ENCODE results near the gene PDXK.

Gene PDXK

DNA sequence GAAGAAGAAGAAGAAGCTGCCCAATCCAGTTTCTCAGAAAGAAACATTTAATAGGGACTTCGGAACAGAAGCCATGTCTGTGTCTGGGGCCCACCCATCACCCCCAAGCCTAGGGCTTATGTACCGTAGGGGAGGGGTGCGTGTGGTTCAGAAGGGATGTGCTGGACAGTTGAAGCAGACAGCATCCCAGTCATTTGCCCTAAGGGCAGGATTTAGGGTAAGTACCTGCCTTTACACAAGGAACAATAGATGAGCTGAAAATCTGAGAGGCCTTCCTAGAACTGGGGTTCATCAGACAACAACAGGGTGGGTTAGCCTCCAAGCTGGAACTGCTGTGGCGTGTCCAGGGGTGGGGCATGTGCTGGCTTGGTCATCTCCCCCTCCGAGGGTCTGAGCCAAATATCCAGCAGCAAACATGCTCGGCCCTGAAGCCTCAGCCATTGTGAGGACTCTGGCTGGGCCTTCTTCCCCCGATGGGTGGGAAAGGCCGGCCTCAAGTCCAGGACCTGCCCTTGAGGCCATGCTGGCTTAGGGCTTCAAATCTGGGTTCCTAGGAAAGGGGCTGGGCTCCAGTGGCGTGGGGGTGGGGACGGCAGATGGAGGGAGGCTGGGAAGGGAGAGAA lies 45.1 kb downstream of the PDXK start:
- no peak for DNase-seq (ENCODE audit: low spot score)

DNA sequence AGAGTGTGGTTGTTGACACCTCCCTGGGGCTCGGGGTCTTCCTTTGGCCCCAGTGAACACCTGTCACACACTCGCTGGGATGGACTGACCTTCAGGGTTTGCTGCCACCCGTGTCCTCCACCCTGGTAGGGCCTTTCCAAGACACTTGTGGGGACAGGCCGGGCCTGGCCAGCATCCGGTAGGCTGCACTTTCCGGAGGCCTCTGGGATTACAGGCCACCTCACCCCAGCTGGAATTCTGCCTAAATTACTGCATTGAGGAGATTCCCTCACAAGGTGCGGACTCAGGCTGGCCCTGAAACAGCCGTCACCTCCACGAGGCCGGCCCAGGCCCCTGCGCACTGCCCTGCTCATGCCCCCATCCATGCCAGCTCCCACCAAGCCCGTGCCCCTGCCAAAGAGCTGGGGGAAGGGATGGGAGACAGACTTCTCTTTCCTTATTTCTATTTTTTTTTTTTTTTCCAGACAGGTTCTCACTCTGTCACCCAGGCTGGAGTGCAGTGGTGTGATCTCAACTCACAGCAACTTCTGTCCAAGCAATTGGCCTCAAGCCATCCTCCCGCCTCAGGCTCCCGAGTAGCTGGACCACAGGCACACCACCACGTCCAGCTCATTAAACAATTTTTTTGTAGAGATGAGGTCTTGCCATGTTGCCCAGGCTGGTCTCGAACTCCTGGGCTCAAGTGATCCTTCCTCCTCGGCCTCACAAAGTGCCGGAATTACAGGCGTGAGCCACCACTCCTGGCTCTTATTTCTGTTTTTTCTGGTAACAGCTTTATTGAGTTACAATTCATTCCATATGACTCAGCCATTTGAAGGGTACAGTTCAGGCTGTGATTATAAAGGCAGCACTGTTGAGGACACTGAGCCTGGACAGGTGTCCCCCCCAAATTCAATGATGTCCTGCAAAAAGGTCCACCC lies 45.9 kb downstream of the PDXK start:
- DNase-seq (ENCODE audit: low spot score): no peak

DNA sequence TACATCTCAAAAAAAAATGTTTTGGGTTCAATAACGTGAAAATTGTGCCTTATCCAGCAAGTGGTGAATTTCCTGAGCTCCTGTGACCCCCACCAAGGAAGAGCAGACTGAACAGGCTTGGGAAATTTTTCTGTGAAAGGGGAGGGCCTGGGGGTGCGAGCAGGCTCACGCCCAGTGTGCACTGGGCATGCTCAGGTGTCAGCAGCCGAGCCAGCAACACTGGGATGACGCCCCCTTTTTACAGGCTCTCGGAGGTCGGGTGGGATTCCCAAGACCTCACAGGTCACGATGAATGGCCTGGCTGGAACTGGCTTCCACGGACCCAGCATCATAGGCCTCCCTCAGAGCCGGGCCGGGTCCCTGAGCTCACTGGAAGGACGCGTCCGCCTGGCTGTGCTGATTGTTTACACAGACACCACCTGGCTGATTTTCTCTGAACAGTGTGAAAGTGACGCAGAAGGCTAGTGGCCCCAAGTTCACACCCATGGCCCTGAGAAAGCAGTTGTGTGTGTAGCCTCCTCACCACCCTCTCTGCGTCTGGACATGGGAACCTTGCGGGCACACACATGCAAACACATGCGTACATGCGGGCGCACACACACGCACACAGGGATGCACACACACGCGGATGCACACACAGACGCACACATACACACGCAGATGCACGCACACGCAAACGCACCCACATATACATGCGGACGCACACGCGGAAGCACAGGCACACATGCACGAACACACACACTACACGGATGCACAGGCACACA lies 48.0 kb downstream of the PDXK start:
- DNase-seq (ENCODE audit: low spot score): no peak

DNA sequence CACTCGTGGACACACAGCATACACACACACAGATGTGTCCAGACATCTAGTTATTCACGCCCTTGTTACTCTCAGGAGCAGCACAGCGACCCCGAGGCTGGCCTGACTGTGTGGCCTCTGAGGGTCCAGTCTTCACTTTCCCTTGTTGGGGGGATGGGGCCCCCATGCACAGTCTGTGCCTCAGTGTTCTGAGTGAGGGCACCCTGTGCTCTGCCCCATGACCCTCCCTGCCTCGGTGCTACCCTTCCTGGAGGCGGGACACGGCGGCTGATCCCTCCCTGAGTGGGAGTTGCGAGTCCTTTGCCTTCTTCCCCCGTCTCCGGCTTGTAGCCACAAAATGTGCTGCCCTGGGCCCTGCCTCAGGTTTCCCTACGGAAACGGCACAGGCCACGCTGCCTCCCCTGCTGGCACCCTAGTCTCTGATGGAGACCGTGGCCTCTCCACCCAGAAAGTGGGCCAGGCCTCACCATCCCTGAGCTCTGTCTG lies 48.6 kb downstream of the PDXK start:
- no peak for DNase-seq (ENCODE audit: low spot score)

DNA sequence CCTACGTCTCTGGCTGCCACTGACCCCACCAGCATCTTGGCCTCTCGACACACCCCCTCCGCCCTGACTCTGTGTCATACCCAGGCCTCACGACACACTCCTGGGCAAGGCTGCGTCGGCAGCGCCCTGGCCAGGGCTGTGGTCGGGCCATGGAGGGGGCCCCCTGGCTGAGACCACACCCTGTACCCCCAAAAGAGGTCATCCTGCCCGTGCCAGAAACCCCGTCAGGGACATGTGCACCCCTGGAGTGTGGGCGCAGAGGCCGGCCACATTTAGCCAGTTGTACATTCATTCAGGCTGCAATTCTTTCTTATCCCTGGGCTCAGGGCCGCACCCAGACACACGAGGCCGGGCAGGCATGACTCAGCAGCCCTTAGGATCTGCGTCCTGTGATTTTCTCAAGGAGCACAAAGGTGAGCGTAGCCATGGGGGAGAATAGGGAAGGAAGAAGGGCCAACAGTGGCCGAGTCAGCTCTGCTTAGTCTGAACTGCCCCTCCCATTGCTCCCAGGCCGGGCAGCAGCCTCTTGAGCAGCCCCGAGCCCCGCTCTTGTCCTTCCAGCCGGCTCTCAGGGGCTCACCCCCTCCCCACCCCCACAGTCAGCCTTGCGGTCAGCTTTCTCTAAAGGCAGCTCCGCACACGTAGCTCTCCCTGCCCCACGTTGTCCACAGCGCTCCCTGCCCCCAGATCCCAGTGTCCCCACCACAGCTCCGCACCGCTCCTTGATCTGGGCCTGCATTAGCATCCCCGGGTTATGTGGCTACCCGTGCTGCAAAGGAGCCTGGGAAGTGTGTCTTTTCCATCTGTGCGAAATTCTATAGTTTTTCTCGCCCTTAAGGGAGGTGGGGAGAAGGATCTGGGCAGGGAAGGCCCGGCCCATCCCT lies 49.3 kb downstream of the PDXK start:
- peak; percentile 58 for DNase-seq (ENCODE audit: low spot score)

DNA sequence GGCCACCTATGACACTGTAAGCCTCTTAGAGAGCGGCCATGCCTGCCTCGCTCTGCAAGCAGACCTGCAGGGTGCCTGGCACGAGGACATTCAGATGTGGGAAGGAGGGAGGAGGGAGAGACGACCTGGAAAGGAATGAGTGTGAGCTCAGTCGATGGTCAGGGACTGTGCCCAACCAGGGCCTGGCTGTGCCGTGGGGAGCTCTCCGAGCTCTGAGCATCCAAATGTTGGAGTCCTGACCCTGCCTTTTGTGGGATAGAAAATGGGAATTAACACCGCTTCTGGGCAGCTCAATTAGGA lies 49.9 kb downstream of the PDXK start:
- DNase-seq (ENCODE audit: low spot score): no peak

DNA sequence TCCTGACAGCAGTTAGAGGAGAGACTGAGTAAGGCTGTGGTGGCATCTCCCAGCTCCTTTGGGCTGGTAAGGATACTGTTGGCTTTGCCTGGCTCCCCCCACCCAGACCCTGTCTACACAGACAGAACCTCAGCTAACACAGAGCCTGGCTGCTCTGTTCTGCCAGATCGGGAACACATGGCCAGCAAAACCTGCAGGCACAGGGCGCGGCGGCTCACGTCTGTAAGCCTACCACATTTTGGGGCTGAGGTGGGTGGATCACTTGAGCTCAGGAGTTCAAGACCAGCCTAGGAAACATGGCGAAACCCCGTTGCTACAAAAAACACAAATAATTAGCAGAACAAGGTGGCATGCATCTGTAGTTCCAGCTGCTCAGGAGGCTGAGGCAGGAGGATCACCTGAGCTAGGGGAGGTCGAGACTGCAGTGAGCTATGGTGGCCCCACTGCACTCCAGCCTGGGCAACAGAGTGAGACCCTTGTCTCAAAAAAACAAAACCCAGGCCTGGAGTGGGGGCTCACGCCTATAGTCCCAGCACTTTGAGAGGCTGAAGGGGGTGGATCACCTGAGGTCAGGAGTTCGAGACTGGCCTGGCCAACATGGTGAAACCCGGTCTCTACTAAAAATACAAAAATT lies 50.5 kb downstream of the PDXK start:
- no peak for DNase-seq (ENCODE audit: low spot score)

DNA sequence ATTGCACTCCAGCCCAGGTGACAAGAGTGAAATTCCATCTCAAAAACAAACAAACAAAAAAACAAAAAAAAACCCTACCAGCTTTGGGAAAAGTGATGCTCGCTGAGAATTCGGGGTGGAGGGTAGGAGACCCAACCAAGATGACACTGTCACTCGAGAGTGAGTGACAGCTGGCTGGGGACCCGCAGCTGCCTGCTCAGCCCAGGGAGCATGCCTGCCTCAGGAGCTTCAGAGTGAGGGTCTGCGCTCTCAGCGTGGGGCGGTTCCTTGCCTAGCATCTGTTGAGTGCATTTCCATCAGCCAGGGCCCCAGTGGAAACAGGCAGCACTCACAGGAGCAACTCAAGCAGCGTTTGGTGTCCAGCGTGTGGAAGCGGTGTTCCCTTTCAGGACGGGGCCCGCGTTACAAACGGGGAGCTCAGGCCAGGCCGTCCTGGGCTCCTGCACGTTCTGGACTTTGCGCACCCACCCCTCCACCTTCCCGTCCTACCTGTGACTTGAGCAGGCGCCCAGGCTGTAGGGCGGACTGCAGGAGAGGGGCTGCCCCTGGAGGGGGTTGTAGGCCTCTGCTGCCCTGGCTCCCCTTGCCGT lies 51.2 kb downstream of the PDXK start:
- no peak for DNase-seq (ENCODE audit: low spot score)

DNA sequence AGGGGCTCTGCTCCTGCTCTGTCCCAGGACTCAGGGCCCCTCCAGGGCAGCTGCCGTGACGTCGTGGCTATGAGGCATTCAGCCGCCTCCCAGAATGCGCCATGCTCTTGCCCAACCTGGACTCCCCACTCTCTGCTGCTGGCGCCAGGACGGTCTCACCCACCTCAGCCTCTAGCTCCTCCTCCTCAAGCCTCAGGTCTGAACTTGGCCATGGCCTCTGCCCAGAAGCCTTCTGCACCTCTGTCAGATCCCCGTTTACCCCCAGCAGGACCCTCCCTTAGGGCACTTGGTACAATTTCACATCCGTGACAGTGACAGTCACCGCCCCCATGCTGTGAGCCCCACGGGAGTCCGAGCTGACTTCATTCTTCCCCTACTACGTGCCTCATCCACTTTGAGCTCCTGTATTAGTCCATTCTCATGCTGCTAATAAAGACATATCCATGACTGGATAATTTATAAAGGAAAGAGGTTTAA lies 52.3 kb downstream of the PDXK start:
- DNase-seq (ENCODE audit: low spot score): no peak

DNA sequence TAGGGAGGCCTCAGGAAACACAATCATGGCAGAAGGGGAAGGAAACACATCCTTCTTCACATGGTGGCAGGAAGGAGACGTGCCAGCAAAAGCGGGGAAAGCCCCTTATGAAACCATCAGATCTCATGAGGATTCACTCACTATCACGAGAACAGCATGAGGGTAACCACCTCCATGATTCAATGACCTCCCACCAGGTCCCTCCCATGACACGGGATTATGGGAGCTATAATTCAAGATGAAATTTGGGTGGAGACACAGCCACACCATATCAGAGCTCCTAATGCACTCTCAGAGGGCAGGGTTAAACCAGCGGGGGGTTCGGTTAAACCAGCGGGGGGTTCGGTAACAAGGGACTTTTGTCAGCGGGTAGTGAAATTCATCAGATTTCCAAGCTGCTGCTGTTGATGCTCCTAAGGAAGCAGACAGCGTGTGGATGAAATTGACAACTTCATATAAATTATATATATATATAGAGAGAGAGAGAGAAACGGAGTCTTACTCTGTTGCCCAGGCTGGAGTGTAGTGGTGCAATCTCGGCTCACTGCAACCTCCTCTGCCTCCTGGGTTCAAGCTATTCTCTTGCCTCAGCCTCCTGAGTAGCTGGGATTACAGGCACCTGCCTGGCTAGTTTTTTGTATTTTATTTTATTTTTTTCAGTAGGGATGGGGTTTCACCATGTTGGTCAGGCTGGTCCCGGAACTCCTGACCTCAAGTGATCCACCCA lies 52.9 kb downstream of the PDXK start:
- DNase-seq (ENCODE audit: low spot score): no peak

DNA sequence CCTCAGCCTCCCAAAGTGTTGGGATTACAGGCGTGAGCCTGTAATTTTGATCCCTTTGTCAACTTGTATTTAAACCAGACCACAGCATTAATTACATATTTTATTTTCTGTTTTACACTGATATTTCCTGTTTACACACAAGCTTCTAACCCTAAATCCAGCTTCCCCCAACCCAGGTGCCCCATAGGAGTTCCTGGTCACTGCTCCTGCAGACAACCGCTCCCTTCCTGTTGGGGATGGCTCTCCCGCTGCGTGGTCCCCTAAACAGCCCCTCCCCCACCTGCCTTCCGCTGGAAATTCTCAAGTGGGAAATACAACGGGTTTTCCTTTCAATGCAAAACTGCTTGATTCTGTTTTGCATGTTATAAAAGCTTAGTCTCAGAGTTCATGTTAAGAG lies 53.5 kb downstream of the PDXK start:
- no peak for DNase-seq (ENCODE audit: low spot score)

DNA sequence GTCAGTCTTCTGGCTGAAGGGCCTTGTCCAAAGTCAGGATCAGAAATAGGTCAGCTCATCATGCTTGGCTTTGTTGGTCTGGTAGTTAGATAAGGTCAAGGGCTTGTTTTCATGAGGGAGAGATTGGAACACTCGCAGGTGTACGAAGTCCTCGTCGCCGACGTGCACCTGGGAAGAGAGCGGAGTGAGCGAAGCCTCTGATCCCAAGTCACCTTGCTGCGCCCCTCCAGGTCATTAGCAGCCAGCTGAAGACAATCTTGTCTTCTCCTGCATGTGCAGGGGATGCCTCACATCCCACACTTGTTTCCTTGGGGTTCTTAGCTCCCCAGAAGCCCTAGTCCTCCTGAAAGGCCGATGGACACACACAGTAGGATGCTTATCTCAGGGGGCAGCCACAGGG lies 55.2 kb downstream of the PDXK start:
- no peak for DNase-seq (ENCODE audit: low spot score)

DNA sequence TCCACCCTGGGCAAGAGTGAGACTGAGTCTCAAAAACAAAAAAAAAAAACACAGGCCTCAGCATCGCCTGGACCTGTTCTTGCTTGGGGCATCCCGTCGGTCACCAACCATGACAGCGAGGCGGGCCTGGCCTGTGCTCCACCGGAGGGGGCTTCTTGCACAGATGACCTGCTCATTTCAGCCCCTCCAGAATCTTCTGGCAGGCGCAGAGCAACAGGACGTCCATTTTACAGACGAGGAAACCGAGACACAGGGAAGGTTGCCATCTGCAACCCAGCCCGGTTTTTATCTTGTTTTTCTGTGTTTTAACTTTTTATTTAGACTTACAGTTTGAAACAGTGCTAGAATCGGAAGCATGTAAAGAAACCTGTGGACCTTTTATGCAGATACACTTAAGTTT lies 56.3 kb downstream of the PDXK start:
- no peak for DNase-seq (ENCODE audit: low spot score)

DNA sequence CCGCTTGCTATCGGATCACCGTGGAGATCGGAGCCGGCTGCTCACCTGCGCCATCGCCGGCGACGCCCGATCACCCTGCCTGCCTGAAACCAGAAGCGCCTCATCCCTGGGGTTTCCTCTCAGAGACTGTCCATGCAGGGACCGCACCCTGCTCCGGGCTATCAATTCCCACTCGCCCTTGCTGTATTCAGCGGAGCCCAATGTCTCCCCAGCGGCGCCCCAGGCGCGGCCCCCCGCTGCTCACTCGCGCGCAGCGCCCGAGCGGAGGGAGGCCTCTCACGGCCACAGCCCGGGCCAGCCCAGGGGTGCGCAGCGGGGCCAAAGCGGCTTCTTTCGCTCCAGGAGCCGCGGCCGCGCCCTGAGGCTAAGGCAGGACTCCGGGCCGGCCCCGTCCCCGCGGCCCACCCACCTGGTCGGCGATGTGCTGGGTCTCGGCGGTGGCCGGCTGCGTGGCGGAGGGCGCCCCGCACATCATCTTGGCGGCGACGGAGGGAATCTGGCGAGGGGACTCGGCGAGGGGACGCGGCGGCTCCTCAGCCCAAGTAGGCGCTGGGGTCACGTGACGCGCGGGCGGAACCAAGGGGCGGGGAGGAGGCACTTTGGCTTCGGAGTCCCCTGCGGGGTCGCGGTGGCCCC lies 57.0 kb downstream of the PDXK start, which contains the start of gene CSTB:
TSS of gene CSTB (minus strand) at position 514 of the 636 bp plus-strand sequence. CDS start at position 475, 39 bp downstream.
- peak; percentile 93 for DNase-seq (ENCODE audit: low spot score)

DNA sequence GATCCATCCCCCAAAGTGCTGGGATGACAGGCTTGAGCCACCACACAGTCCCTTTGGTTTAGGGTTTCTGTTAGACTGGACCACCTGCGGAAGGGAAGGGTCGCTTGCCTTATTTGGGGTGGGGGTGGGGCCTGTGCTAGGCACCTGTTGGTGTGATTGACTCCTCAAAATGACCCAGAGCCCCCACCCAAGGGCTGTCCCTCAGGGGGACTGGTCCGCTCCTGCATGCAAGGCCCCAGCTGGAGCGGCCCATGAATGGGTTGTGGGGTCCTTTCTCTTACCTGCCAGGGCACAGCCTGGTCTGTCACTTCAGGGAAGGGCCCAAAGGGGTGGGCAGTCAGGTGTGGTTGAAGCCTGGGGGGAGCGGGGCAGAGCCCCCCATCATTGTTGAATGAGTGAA lies 59.0 kb downstream of the PDXK start:
- no peak for DNase-seq (ENCODE audit: low spot score)

DNA sequence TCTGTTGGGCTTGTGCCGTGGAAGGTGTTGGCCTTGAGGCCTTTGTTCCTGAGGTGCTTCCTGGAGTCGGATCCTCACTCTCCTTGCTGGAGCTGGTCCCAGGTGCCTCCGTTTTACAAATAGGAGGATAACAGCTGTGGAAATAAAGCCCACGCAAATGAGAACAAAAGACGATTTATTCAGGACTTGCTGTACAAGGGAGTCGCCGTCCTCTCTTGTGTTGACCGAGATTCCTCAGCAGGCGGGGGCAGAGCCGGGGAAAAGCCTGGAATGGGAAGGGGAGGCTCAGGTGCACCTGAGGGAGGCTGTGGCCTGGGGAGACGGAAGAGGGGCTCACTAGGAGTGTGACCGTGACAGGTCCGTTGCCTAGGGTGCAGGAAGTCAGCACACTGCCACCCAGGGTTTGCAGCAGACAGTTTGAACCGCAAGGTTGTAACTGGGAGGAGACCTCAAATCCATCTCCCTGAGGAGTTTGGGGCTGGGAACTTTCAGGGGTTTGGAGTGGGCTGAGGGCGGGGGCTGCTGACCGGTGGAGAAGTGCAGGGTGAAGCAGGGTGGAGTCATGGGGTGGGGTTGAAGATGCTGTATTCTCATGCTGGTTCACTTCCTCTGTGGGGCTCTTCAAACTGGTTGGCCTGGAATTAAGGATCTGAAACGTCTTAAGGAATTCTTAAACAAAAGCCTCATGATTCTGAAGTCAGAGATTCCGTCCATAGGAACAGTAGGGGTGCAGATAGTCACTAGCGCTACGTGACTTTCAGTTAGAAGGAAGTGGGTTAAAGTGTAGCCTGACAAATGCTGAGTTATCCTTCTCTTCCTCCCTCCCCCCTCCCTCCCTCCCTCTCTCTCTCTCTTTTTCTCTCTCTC lies 59.8 kb downstream of the PDXK start:
- DNase-seq (ENCODE audit: low spot score): no peak

DNA sequence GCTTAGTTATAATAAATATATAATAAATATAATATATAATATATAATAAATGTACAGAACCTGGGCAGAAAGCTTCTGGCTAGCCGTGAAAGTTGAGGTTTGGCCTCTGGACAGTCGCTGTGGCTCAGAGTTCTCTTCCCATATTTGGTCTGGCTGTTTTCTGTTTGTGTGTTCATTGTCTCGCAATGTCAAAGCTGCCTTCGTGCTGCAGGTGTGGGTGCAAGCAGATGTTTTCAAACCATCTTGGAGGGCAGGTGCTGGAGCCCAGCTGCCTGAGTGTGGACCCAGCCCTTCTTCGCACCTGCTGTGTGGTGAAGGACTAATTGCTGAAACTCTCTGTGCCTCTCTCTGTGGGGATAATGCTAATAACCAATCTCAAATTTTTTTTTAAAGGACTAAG lies 60.7 kb downstream of the PDXK start:
- no peak for DNase-seq (ENCODE audit: low spot score)

DNA sequence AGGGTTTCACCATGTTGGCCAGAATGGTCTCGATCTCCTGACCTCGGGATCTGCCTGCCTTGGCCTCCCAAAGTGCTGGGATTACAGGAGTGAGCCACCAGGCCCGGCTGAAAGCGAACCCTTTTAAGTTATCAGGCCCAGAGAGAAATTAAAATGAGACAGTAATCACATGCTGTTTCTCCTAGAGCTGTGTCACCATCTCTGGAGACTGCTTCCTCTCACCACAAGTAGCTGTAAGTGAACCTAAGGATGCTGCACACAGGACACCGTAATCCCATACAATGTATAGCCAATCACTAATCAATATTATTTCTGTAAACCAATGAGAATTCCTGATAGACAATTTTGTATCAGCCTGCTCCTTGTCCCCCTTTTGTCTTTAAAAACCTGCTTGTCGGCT lies 62.9 kb downstream of the PDXK start:
- no peak for DNase-seq (ENCODE audit: low spot score)
